ENCODE measurements around the gene OLFML2A.

DNA sequence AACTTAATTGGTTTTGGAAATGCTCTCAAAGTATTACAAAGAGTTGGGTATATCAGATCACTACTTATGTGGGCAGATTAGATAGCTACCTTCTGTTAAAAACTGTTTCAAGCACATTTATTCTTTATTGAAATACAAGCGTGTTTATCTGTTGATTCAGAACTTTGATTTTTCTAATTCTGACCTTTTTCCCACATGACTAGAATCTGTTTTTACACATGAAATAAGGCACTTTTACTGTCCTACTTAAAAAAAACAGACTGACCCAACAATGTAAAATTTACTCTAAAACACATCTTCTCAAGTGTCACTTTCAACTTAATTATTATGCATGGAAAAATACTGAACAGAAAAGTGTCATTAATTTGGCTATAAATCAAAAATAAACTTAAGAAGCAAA is 10.6 kb upstream of the OLFML2A start:
- TF ChIP-seq ATF7 (IDR thresholded peaks at IDR 0.05) (no peak), ATF7 (CRISPR knock-in tag; IDR thresholded peaks at IDR 0.05) (no peak), REST (IDR thresholded peaks at IDR 0.05; ENCODE audit: borderline replicate concordance in 1 of 2, low read depth in 1 of 2, low read length in 2 of 2) (no peak), ZBTB39 (CRISPR knock-in tag; IDR thresholded peaks at IDR 0.05) (no peak), ZNF546 (CRISPR knock-in tag; conservative IDR thresholded peaks at IDR 0.05) (no peak), ZNF10 (CRISPR knock-in tag; IDR thresholded peaks at IDR 0.05; ENCODE audit: borderline replicate concordance, low read depth) (no peak), ZFP62 (CRISPR knock-in tag; IDR thresholded peaks at IDR 0.05) (no peak), ZBTB8A (CRISPR knock-in tag; IDR thresholded peaks at IDR 0.05; ENCODE audit: borderline replicate concordance, low read depth) (no peak), SUZ12 (IDR thresholded peaks at IDR 0.05; ENCODE audit: low read depth, low read length) (no peak), ZNF639 (CRISPR knock-in tag; conservative IDR thresholded peaks at IDR 0.05) (no peak), KDM5A (IDR thresholded peaks at IDR 0.05; ENCODE audit: borderline replicate concordance, low read length) (no peak)
- TF ChIP-seq, protein P1, sequence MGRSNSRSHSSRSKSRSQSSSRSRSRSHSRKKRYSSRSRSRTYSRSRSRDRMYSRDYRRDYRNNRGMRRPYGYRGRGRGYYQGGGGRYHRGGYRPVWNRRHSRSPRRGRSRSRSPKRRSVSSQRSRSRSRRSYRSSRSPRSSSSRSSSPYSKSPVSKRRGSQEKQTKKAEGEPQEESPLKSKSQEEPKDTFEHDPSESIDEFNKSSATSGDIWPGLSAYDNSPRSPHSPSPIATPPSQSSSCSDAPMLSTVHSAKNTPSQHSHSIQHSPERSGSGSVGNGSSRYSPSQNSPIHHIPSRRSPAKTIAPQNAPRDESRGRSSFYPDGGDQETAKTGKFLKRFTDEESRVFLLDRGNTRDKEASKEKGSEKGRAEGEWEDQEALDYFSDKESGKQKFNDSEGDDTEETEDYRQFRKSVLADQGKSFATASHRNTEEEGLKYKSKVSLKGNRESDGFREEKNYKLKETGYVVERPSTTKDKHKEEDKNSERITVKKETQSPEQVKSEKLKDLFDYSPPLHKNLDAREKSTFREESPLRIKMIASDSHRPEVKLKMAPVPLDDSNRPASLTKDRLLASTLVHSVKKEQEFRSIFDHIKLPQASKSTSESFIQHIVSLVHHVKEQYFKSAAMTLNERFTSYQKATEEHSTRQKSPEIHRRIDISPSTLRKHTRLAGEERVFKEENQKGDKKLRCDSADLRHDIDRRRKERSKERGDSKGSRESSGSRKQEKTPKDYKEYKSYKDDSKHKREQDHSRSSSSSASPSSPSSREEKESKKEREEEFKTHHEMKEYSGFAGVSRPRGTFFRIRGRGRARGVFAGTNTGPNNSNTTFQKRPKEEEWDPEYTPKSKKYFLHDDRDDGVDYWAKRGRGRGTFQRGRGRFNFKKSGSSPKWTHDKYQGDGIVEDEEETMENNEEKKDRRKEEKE (IDR thresholded peaks at IDR 0.05) = no peak

All from HepG2 (cell line).